HepG2 (cell line): ENCODE data around the gene DENND4B. TPM values are rescaled to one million over a fixed set of nuclear protein-coding genes. Genes with fewer than 3 reads are reported as not detected.

Source experiments
- CBX2 ChIP-seq, 2 experiments: fragments of 200-600 bp in 1 of 2; sonication (generic); formaldehyde crosslinking in 1 of 2; IDR thresholded peaks; 2 replicates each; pipeline versions ENCODE4 v1.7.0 to v1.8.1; 2018 to 2022; ENCODE audit warnings: low read depth in 2 of 2, low read length in 1 of 2, mild to moderate bottlenecking in 1 of 2, missing genetic modification reagents in 1 of 2
- CHD4 ChIP-seq: fragments of 200-600 bp; sonication (generic); IDR thresholded peaks from 2 replicates; pipeline ENCODE4 v1.7.0; 2017; ENCODE audit warnings: mild to moderate bottlenecking, low read length, borderline replicate concordance
- FOSL2 ChIP-seq: sonication (generic); formaldehyde crosslinking; IDR thresholded peaks from 2 replicates; pipeline ENCODE4 v1.4.0; 2020; ENCODE audit warnings: missing genetic modification reagents
- FOXA3 ChIP-seq: IDR thresholded peaks from 2 replicates; pipeline ENCODE4 v1.6.1; 2016; ENCODE audit warnings: missing genetic modification reagents, missing compliant biosample characterization
- GMEB1 ChIP-seq: sonication (generic); formaldehyde crosslinking; IDR thresholded peaks from 2 replicates; pipeline ENCODE4 v1.5.1; 2020; ENCODE audit warnings: missing genetic modification reagents, mild to moderate bottlenecking, borderline replicate concordance
- MAFK ChIP-seq, 2 experiments: IDR thresholded peaks in 1 of 2; conservative IDR thresholded peaks in 1 of 2; 2 replicates each; pipeline ENCODE4 v1.6.1; 2011; ENCODE audit warnings: improper control_type of control experiment in 2 of 2, low read length in 2 of 2
- NFATC3 ChIP-seq: sonication (generic); formaldehyde crosslinking; IDR thresholded peaks from 2 replicates; pipeline ENCODE4 v1.5.1; 2020; ENCODE audit warnings: mild to moderate bottlenecking, missing genetic modification reagents
- NFKB2 ChIP-seq: sonication (generic); formaldehyde crosslinking; IDR thresholded peaks from 2 replicates; pipeline ENCODE4 v1.4.0; 2020; ENCODE audit warnings: missing genetic modification reagents, borderline replicate concordance
- SRSF4 ChIP-seq: fragments of 200-400 bp; formaldehyde crosslinking; IDR thresholded peaks from one replicate; pipeline ENCODE4 v1.6.1; 2018; ENCODE audit warnings: mild to moderate bottlenecking, low read depth, low read length, moderate library complexity; ENCODE audit not compliant: poor library complexity, severe bottlenecking
- ZFP90 ChIP-seq: sonication (generic); formaldehyde crosslinking; IDR thresholded peaks from 2 replicates; pipeline ENCODE4 v1.8.0; 2022; ENCODE audit warnings: missing genetic modification reagents, mild to moderate bottlenecking, inconsistent platforms, borderline replicate concordance
- ZHX2 ChIP-seq, 2 experiments: sonication (generic) in 1 of 2; formaldehyde crosslinking in 1 of 2; IDR thresholded peaks; 2 replicates each; pipeline versions ENCODE4 v1.6.1 to v1.9.0; 2014 to 2022; ENCODE audit warnings: antibody characterized with exemption in 1 of 2, borderline replicate concordance in 1 of 2, inconsistent platforms in 1 of 2, low read depth in 1 of 2, missing genetic modification reagents in 1 of 2
- ZNF160 ChIP-seq: sonication (generic); formaldehyde crosslinking; IDR thresholded peaks from 2 replicates; pipeline ENCODE4 v1.8.0; 2022; ENCODE audit warnings: mild to moderate bottlenecking, inconsistent platforms, missing genetic modification reagents
- ZNF232 ChIP-seq: sonication (generic); formaldehyde crosslinking; IDR thresholded peaks from 2 replicates; pipeline ENCODE4 v1.4.0; 2020; ENCODE audit warnings: missing genetic modification reagents, borderline replicate concordance
- ZNF331 ChIP-seq: sonication (generic); formaldehyde crosslinking; IDR thresholded peaks from 2 replicates; pipeline ENCODE4 v1.4.0; 2020; ENCODE audit warnings: missing genetic modification reagents
- ZNF382 ChIP-seq: sonication (generic); formaldehyde crosslinking; IDR thresholded peaks from 2 replicates; pipeline ENCODE4 v1.5.0; 2020; ENCODE audit warnings: missing genetic modification reagents, mild to moderate bottlenecking, borderline replicate concordance
- ZNF761 ChIP-seq: sonication (generic); formaldehyde crosslinking; conservative IDR thresholded peaks from 2 replicates; pipeline ENCODE4 v1.4.0; 2020; ENCODE audit warnings: mild to moderate bottlenecking, missing genetic modification reagents
- ZNF800 ChIP-seq: sonication (generic); formaldehyde crosslinking; IDR thresholded peaks from 2 replicates; pipeline ENCODE4 v1.4.0; 2020; ENCODE audit warnings: missing genetic modification reagents
- ZSCAN25 ChIP-seq: sonication (generic); formaldehyde crosslinking; IDR thresholded peaks from 2 replicates; pipeline ENCODE4 v1.8.0; 2022; ENCODE audit warnings: mild to moderate bottlenecking, missing genetic modification reagents
- polyA plus RNA-seq, 8 experiments: library from polyadenylated mRNA; depleted of rRNA in 3 of 8; stranded (reverse) in 7 of 8; unstranded in 1 of 8; fragments of >200 nt; fragmentation: Illumina TruSeq in 4 of 8; extraction: Trizol in 4 of 8; gene quantifications; 2 replicates each; pipeline versions ENCODE4 v1.2.1 to v1.2.3, GENCODE V29; 2011 to 2016; ENCODE audit warnings: low read depth in 4 of 8, missing spikeins in 1 of 8, mixed read lengths in 1 of 8; ENCODE audit not compliant: insufficient read depth in 1 of 8
- total RNA-seq, 5 experiments: library from RNA; depleted of rRNA; stranded (reverse); fragments of >200 nt; fragmentation: Illumina TruSeq; extraction: Trizol; gene quantifications; 2 replicates each; pipeline ENCODE4 v1.2.3, GENCODE V29; 2016; ENCODE audit warnings: low read depth in 1 of 5

The DENND4B gene
- total and polyA plus RNA-seq, 2 of the 13 experiments (the other 11 are each of a cell fraction or from before 2014, with no cell fraction given): 15.1 to 20.3 TPM

- TF ChIP-seq FOXA3 (CRISPR knock-in tag): peak; percentile 56
- TF ChIP-seq GMEB1: peak; percentile 80
- TF ChIP-seq ZHX2 (IDR thresholded peaks at IDR 0.05; ENCODE audit: low read depth): no peak
- TF ChIP-seq ZHX2 (CRISPR knock-in tag; IDR thresholded peaks at IDR 0.05; ENCODE audit: borderline replicate concordance): no peak
- 0 out of 4 replicates have a peak, but pooled peaks of 1 of the 2 experiments have one; percentile 10 for TF ChIP-seq MAFK (conservative IDR thresholded peaks at IDR 0.05 in 1 of 2, IDR thresholded peaks at IDR 0.05 in 1 of 2; ENCODE audit: low read length in 2 of 2)
- TF ChIP-seq CBX2 (IDR thresholded peaks at IDR 0.05; ENCODE audit: low read depth, low read length): no peak
- no peak for TF ChIP-seq CBX2 (CRISPR knock-in tag; IDR thresholded peaks at IDR 0.05; ENCODE audit: low read depth)
- TF ChIP-seq NFATC3: no peak
- no peak for TF ChIP-seq ZNF160 (CRISPR knock-in tag)
- peak; percentile 36; the same call in 1 of the 2 replicates for TF ChIP-seq FOSL2 (CRISPR knock-in tag)
- 0 out of 2 replicates have a peak, but pooled peaks have one; percentile 68 for TF ChIP-seq ZNF232 (CRISPR knock-in tag)
- TF ChIP-seq SRSF4: no peak
- no peak for TF ChIP-seq CHD4
- no peak; the same call in 1 of the 2 replicates for TF ChIP-seq ZSCAN25 (CRISPR knock-in tag)
- TF ChIP-seq ZFP90: peak; percentile 53; the same call in 1 of the 2 replicates
- TF ChIP-seq ZNF382: no peak
- no peak for TF ChIP-seq ZNF331 (CRISPR knock-in tag)
- TF ChIP-seq ZNF800: peak; percentile 62; the same call in 1 of the 2 replicates
- TF ChIP-seq NFKB2 (CRISPR knock-in tag): peak; percentile 81; the same call in 1 of the 2 replicates
- no peak for TF ChIP-seq ZNF761 (CRISPR knock-in tag)
Measured at GRCh38 chr1:153958111-153958960, 11.8 kb upstream of the DENND4B start, which contains the start of gene CRTC2 (continued).
